HepG2 (cell line): ENCODE measurements around the gene TPRA1. TPM values are rescaled to one million over a fixed set of nuclear protein-coding genes. Genes with fewer than 3 reads are reported as not detected.

ENCODE experiments used
- ATF7 ChIP-seq, 2 experiments: fragments of 450-650 bp in 1 of 2; sonication (generic) in 1 of 2; formaldehyde crosslinking in 1 of 2; IDR thresholded peaks; 2 replicates each; pipeline versions ENCODE4 v1.4.0 to v1.6.1; 2016 to 2020; ENCODE audit warnings: antibody characterized with exemption in 1 of 2, mild to moderate bottlenecking in 1 of 2, missing genetic modification reagents in 1 of 2
- BCL6 ChIP-seq: IDR thresholded peaks from 2 replicates; pipeline ENCODE4 v1.6.1; 2016; ENCODE audit warnings: missing genetic modification reagents, missing compliant biosample characterization
- FOXC1 ChIP-seq: sonication (generic); formaldehyde crosslinking; IDR thresholded peaks from 2 replicates; pipeline ENCODE4 v1.8.0; 2022; ENCODE audit warnings: mild to moderate bottlenecking, missing genetic modification reagents, borderline replicate concordance
- GZF1 ChIP-seq: sonication (generic); formaldehyde crosslinking; IDR thresholded peaks from 2 replicates; pipeline ENCODE4 v1.5.1; 2020; ENCODE audit warnings: mild to moderate bottlenecking, missing genetic modification reagents
- HNRNPK ChIP-seq: fragments of 200-400 bp; formaldehyde crosslinking; IDR thresholded peaks from 2 replicates; pipeline ENCODE4 v1.6.1; 2018; ENCODE audit warnings: low read length, low read depth, moderate library complexity, mild to moderate bottlenecking; ENCODE audit not compliant: poor library complexity, severe bottlenecking
- KLF13 ChIP-seq: sonication (generic); formaldehyde crosslinking; IDR thresholded peaks from 2 replicates; pipeline ENCODE4 v1.4.0; 2020; ENCODE audit warnings: mild to moderate bottlenecking, missing genetic modification reagents
- MAFG ChIP-seq: sonication (generic); formaldehyde crosslinking; IDR thresholded peaks from 2 replicates; pipeline ENCODE4 v1.5.1; 2020; ENCODE audit warnings: mild to moderate bottlenecking, missing genetic modification reagents
- MIER2 ChIP-seq: IDR thresholded peaks from 2 replicates; pipeline ENCODE4 v1.6.1; 2016; ENCODE audit warnings: missing biosample characterization, missing genetic modification reagents
- NFE2L2 ChIP-seq: fragments of 150-350 bp; IDR thresholded peaks from 2 replicates; pipeline ENCODE4 v1.6.1; 2014; ENCODE audit warnings: low read length
- PRPF4 ChIP-seq: fragments of 200-400 bp; formaldehyde crosslinking; IDR thresholded peaks from 2 replicates; pipeline ENCODE4 v1.6.1; 2016; ENCODE audit warnings: low read length, low read depth; ENCODE audit not compliant: poor library complexity, severe bottlenecking
- SOX6 ChIP-seq, 2 experiments: fragments of 450-650 bp in 1 of 2; sonication (generic) in 1 of 2; formaldehyde crosslinking in 1 of 2; IDR thresholded peaks; 2 replicates each; pipeline versions ENCODE4 v1.4.0 to v1.6.1; 2017 to 2020; ENCODE audit warnings: antibody characterized with exemption in 1 of 2, mild to moderate bottlenecking in 1 of 2, missing genetic modification reagents in 1 of 2
- SRY ChIP-seq: sonication (generic); formaldehyde crosslinking; IDR thresholded peaks from 2 replicates; pipeline ENCODE4 v1.8.0; 2022; ENCODE audit warnings: mild to moderate bottlenecking, missing genetic modification reagents
- ZBTB21 ChIP-seq: sonication (generic); formaldehyde crosslinking; IDR thresholded peaks from 2 replicates; pipeline ENCODE4 v1.4.0; 2020; ENCODE audit warnings: missing genetic modification reagents
- ZMYM4 ChIP-seq: sonication (generic); formaldehyde crosslinking; IDR thresholded peaks from 2 replicates; pipeline ENCODE4 v1.8.1; 2023; ENCODE audit warnings: mild to moderate bottlenecking, missing genetic modification reagents
- ZNF232 ChIP-seq: sonication (generic); formaldehyde crosslinking; IDR thresholded peaks from 2 replicates; pipeline ENCODE4 v1.4.0; 2020; ENCODE audit warnings: missing genetic modification reagents, borderline replicate concordance
- ZNF329 ChIP-seq: sonication (generic); formaldehyde crosslinking; IDR thresholded peaks from 2 replicates; pipeline ENCODE4 v1.9.0; 2021; ENCODE audit warnings: low read depth, mild to moderate bottlenecking, missing genetic modification reagents
- ZNF446 ChIP-seq: sonication (generic); formaldehyde crosslinking; IDR thresholded peaks from 2 replicates; pipeline ENCODE4 v1.5.0; 2020; ENCODE audit warnings: mild to moderate bottlenecking, missing genetic modification reagents
- ZNF567 ChIP-seq: sonication (generic); formaldehyde crosslinking; IDR thresholded peaks from 2 replicates; pipeline ENCODE4 v1.8.1; 2023; ENCODE audit warnings: mild to moderate bottlenecking, missing genetic modification reagents, borderline replicate concordance
- ZNF598 ChIP-seq: sonication (generic); formaldehyde crosslinking; IDR thresholded peaks from 2 replicates; pipeline ENCODE4 v1.5.1; 2020; ENCODE audit warnings: mild to moderate bottlenecking, missing genetic modification reagents, borderline replicate concordance
- ZNF670 ChIP-seq: sonication (generic); formaldehyde crosslinking; IDR thresholded peaks from 2 replicates; pipeline ENCODE4 v1.8.0; 2022; ENCODE audit warnings: mild to moderate bottlenecking, missing genetic modification reagents, borderline replicate concordance
- ZNF703 ChIP-seq: sonication (generic); formaldehyde crosslinking; IDR thresholded peaks from 2 replicates; pipeline ENCODE4 v1.5.1; 2020; ENCODE audit warnings: missing genetic modification reagents, mild to moderate bottlenecking, moderate library complexity, borderline replicate concordance
- ZNF768 ChIP-seq: sonication (generic); formaldehyde crosslinking; IDR thresholded peaks from 2 replicates; pipeline ENCODE4 v1.4.0; 2020; ENCODE audit warnings: missing genetic modification reagents
- ZSCAN9 ChIP-seq: IDR thresholded peaks from 2 replicates; pipeline ENCODE4 v1.6.1; 2016; ENCODE audit warnings: borderline replicate concordance
- polyA plus RNA-seq, 8 experiments: library from polyadenylated mRNA; depleted of rRNA in 3 of 8; stranded (reverse) in 7 of 8; unstranded in 1 of 8; fragments of >200 nt; fragmentation: Illumina TruSeq in 4 of 8; extraction: Trizol in 4 of 8; gene quantifications; 2 replicates each; pipeline versions ENCODE4 v1.2.1 to v1.2.3, GENCODE V29; 2011 to 2016; ENCODE audit warnings: low read depth in 4 of 8, missing spikeins in 1 of 8, mixed read lengths in 1 of 8; ENCODE audit not compliant: insufficient read depth in 1 of 8
- total RNA-seq, 5 experiments: library from RNA; depleted of rRNA; stranded (reverse); fragments of >200 nt; fragmentation: Illumina TruSeq; extraction: Trizol; gene quantifications; 2 replicates each; pipeline ENCODE4 v1.2.3, GENCODE V29; 2016; ENCODE audit warnings: low read depth in 1 of 5
- TF ChIP-seq, protein P1 (sequence below): sonication (generic); formaldehyde crosslinking; IDR thresholded peaks from 2 replicates; pipeline ENCODE4 v1.8.1; 2022; ENCODE audit warnings: low read depth, mild to moderate bottlenecking, missing genetic modification reagents
- TF ChIP-seq, protein P2 (sequence below): sonication (generic); formaldehyde crosslinking; IDR thresholded peaks from 2 replicates; pipeline ENCODE4 v1.4.0; 2020; ENCODE audit warnings: missing genetic modification reagents, borderline replicate concordance

The TPRA1 gene
- total and polyA plus RNA-seq, 2 of the 13 experiments (the other 11 are each of a cell fraction or from before 2014, with no cell fraction given), result 25.4 to 25.8 TPM

DNA sequence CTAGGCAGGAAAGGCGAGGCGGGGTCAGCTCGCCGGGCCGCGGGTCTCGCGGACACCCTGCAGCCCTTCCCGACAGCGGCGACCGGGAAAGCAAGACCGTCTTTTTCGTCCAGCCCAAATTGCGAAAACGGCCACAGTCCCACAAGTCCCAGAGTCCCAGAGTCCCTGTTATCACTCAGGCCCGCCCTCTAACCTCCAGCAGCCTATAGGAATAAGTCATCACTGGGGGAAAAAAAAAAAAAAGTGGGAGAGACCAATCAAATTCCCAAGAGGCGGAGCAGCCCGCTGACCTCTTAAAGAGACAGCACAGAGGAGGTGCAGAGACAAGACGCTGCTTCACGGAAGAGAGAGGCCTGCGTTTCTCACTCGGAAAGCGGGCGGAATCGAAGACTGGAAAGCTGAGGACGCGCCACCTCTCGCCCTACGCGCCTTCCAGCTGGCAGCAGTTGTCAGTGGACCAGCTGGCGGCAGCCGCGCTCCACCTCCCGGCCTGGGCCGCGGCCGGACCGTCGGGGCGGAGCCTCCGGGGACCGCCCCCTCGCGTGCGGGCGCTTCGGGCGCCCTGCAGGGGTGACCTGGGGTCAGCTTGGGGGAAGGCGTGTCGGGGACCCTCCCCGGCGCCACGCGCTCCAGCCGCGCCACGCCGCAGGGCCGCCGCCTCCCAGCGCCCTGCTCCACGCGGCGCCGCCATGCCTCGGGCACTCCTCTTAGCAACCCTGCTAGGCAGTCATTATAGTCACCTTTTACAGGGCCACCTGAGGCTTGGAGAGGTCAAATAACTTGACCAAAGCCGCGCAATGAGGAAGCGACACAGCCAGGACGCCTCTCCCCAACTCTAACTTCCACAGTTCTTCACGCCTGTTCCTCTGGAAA, at the start of gene TPRA1 (continued):
- 0 out of 2 replicates have a peak, but pooled peaks have one; percentile 53 for TF ChIP-seq GZF1 (CRISPR knock-in tag)
- TF ChIP-seq SOX6 (IDR thresholded peaks at IDR 0.05), result no peak
- no peak; the same call in 1 of the 2 replicates for TF ChIP-seq SOX6 (CRISPR knock-in tag; IDR thresholded peaks at IDR 0.05)
- no peak; the same call in 1 of the 2 replicates for TF ChIP-seq ZSCAN9 (CRISPR knock-in tag)
- TF ChIP-seq ZMYM4 (CRISPR knock-in tag), result peak; percentile 42
- TF ChIP-seq ZNF703 (CRISPR knock-in tag), result no peak
- TF ChIP-seq ZNF768 (CRISPR knock-in tag), result no peak
- no peak for TF ChIP-seq KLF13 (CRISPR knock-in tag)
- no peak for TF ChIP-seq ZNF598
- TF ChIP-seq ZNF329 (CRISPR knock-in tag), result peak; percentile 68; the same call in 1 of the 2 replicates
- TF ChIP-seq ZNF446 (CRISPR knock-in tag), result no peak; the same call in 1 of the 2 replicates
- TF ChIP-seq MAFG (CRISPR knock-in tag), result no peak
- no peak; the same call in 1 of the 2 replicates for TF ChIP-seq ZNF670
- TF ChIP-seq PRPF4, result no peak
- TF ChIP-seq HNRNPK, result peak; percentile 47
- no peak for TF ChIP-seq ZBTB21 (CRISPR knock-in tag)
- no peak; the same call in 1 of the 2 replicates for TF ChIP-seq ZNF567 (CRISPR knock-in tag)
- TF ChIP-seq SRY, result no peak
- 0 out of 2 replicates have a peak, but pooled peaks have one; percentile 49 for TF ChIP-seq ZNF232 (CRISPR knock-in tag)
- peak; percentile 53; the same call in 1 of the 2 replicates for TF ChIP-seq FOXC1 (CRISPR knock-in tag)
- no peak for TF ChIP-seq MIER2 (CRISPR knock-in tag)
- no peak for TF ChIP-seq BCL6 (CRISPR knock-in tag)
- TF ChIP-seq ATF7 (IDR thresholded peaks at IDR 0.05), result no peak
- TF ChIP-seq ATF7 (CRISPR knock-in tag; IDR thresholded peaks at IDR 0.05), result no peak
- no peak for TF ChIP-seq NFE2L2
- TF ChIP-seq, protein P1, sequence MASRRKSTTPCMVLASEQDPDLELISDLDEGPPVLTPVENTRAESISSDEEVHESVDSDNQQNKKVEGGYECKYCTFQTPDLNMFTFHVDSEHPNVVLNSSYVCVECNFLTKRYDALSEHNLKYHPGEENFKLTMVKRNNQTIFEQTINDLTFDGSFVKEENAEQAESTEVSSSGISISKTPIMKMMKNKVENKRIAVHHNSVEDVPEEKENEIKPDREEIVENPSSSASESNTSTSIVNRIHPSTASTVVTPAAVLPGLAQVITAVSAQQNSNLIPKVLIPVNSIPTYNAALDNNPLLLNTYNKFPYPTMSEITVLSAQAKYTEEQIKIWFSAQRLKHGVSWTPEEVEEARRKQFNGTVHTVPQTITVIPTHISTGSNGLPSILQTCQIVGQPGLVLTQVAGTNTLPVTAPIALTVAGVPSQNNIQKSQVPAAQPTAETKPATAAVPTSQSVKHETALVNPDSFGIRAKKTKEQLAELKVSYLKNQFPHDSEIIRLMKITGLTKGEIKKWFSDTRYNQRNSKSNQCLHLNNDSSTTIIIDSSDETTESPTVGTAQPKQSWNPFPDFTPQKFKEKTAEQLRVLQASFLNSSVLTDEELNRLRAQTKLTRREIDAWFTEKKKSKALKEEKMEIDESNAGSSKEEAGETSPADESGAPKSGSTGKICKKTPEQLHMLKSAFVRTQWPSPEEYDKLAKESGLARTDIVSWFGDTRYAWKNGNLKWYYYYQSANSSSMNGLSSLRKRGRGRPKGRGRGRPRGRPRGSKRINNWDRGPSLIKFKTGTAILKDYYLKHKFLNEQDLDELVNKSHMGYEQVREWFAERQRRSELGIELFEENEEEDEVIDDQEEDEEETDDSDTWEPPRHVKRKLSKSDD (CRISPR knock-in tag), result peak; percentile 30; the same call in 1 of the 2 replicates
- TF ChIP-seq, protein P2, sequence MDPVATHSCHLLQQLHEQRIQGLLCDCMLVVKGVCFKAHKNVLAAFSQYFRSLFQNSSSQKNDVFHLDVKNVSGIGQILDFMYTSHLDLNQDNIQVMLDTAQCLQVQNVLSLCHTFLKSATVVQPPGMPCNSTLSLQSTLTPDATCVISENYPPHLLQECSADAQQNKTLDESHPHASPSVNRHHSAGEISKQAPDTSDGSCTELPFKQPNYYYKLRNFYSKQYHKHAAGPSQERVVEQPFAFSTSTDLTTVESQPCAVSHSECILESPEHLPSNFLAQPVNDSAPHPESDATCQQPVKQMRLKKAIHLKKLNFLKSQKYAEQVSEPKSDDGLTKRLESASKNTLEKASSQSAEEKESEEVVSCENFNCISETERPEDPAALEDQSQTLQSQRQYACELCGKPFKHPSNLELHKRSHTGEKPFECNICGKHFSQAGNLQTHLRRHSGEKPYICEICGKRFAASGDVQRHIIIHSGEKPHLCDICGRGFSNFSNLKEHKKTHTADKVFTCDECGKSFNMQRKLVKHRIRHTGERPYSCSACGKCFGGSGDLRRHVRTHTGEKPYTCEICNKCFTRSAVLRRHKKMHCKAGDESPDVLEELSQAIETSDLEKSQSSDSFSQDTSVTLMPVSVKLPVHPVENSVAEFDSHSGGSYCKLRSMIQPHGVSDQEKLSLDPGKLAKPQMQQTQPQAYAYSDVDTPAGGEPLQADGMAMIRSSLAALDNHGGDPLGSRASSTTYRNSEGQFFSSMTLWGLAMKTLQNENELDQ (CRISPR knock-in tag), result no peak
